Measurements from ENCODE around the gene CNTN1. TPM values are rescaled to one million over a fixed set of nuclear protein-coding genes. Genes with fewer than 3 reads are reported as not detected.

The CNTN1 gene
- total and polyA plus RNA-seq, 9 of the 15 experiments (the other 6 are each of a cell fraction or from before 2014, with no cell fraction given), result 0.16 TPM; not detected in 8

GRCh38 chr12:40643976-40644375 is 48.3 kb upstream of the CNTN1 start:
- Histone ChIP-seq H3K27me3 (ENCODE audit: control insufficient read depth in 2 of 2, insufficient read depth in 2 of 2, low read length in 2 of 2) (no peaks in the 10 kb centered on the region), H3K4me1 (replicated peaks in 1 of 2; ENCODE audit: control insufficient read depth in 2 of 2, insufficient read depth in 2 of 2, low read length in 2 of 2) (no peaks in the 10 kb centered on the region), H3K9me3 (replicated peaks; ENCODE audit: control insufficient read depth, insufficient read depth, low read depth, low read length) (no peaks in the 10 kb centered on the region), H4K20me1 (replicated peaks; ENCODE audit: control insufficient read depth, insufficient read depth, low read length) (no peaks in the 10 kb centered on the region), H3K9me1 (ENCODE audit: control insufficient read depth, insufficient read depth, low read length) (no peaks in the 10 kb centered on the region), H3K4me2 (ENCODE audit: insufficient read depth, low read length) (no peak overlapping the region), H3K9ac (ENCODE audit: insufficient read depth in 1 of 2, low read depth in 2 of 2, low read length in 2 of 2) (no peak overlapping the region), H2AFZ (ENCODE audit: low read depth, low read length) (no peak overlapping the region), H3K79me2 (ENCODE audit: control insufficient read depth, insufficient read depth, low read length) (no peaks in the 10 kb centered on the region), H3K4me3 (no peak overlapping the region), H3K36me3 (ENCODE audit: control insufficient read depth, insufficient read depth, low read length) (no peaks in the 10 kb centered on the region), H3K27ac (ENCODE audit: extremely low read depth, low read depth, low read length) (no peak overlapping the region)
- DNase-seq (ENCODE audit: extremely low read depth in 1 of 4, low spot score in 3 of 4) (no peak), FAIRE-seq (no peak), ATAC-seq (no peak)
- no TSS peak for BruUV-seq (replicated peaks)
- POLR2A ChIA-PET, result no interaction called here
- CTCF ChIA-PET (ENCODE audit: low intra/inter-chr PET ratio), result no interaction called here
- 0% methylated on average over 1 of the region's 1 CpG for WGBS (ENCODE audit: insufficient coverage, low coverage, missing lambda C conversion rate)
- in situ Hi-C loops (cut with MboI), result no loop called here
- intact Hi-C loops (cut with micrococcal nuclease), result no loop called here
- TF ChIP-seq RBM25 (IDR thresholded peaks at IDR 0.05; ENCODE audit: low read depth, low read length, severe bottlenecking) (no peak), EP300 (IDR thresholded peaks at IDR 0.05; ENCODE audit: low read length) (no peak), RUNX1 (IDR thresholded peaks at IDR 0.05; ENCODE audit: low read depth) (no peak), FOXK2 (conservative IDR thresholded peaks at IDR 0.05 in 1 of 2, IDR thresholded peaks at IDR 0.05 in 1 of 2; ENCODE audit: low read depth in 2 of 2) (no peak), HNRNPH1 (optimal IDR thresholded peaks at IDR 0.05; ENCODE audit: low read depth, low read length) (no peak), CCAR2 (IDR thresholded peaks at IDR 0.05; ENCODE audit: low read depth, low read length) (no peak), ZNF24 (IDR thresholded peaks at IDR 0.05) (no peak), XRCC4 (IDR thresholded peaks at IDR 0.05; ENCODE audit: extremely low read depth, insufficient read depth, insufficient read length) (no peak), ZNF239 (CRISPR knock-in tag; IDR thresholded peaks at IDR 0.05) (no peak), NONO (IDR thresholded peaks at IDR 0.05; ENCODE audit: low read depth in 2 of 2, low read length in 1 of 2) (no peak), BRF1 (IDR thresholded peaks at IDR 0.05; ENCODE audit: borderline replicate concordance, extremely low read depth, insufficient read length) (no peak), HDAC3 (IDR thresholded peaks at IDR 0.05; ENCODE audit: borderline replicate concordance, partially characterized antibody) (no peak), POLR2A (conservative IDR thresholded peaks at IDR 0.05) (no peak), ZBTB11 (CRISPR knock-in tag; IDR thresholded peaks at IDR 0.05) (no peak), BCOR (IDR thresholded peaks at IDR 0.05) (no peak), FOXA1 (IDR thresholded peaks at IDR 0.05; ENCODE audit: borderline replicate concordance) (no peak), ZNF644 (tag; IDR thresholded peaks at IDR 0.05; ENCODE audit: low read depth) (no peak)
- TF ChIP-seq, protein P1, sequence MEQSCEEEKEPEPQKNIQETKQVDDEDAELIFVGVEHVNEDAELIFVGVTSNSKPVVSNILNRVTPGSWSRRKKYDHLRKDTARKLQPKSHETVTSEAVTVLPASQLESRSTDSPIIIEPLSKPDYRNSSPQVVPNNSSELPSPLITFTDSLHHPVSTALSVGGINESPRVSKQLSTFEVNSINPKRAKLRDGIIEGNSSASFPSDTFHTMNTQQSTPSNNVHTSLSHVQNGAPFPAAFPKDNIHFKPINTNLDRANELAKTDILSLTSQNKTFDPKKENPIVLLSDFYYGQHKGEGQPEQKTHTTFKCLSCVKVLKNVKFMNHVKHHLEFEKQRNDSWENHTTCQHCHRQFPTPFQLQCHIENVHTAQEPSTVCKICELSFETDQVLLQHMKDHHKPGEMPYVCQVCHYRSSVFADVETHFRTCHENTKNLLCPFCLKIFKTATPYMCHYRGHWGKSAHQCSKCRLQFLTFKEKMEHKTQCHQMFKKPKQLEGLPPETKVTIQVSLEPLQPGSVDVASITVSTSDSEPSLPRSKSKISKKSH (CRISPR knock-in tag; IDR thresholded peaks at IDR 0.05), result no peak
- TF ChIP-seq, protein P2, sequence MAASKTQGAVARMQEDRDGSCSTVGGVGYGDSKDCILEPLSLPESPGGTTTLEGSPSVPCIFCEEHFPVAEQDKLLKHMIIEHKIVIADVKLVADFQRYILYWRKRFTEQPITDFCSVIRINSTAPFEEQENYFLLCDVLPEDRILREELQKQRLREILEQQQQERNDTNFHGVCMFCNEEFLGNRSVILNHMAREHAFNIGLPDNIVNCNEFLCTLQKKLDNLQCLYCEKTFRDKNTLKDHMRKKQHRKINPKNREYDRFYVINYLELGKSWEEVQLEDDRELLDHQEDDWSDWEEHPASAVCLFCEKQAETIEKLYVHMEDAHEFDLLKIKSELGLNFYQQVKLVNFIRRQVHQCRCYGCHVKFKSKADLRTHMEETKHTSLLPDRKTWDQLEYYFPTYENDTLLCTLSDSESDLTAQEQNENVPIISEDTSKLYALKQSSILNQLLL (CRISPR knock-in tag; IDR thresholded peaks at IDR 0.05; ENCODE audit: borderline replicate concordance), result no peak
